Measurements from ENCODE around the gene DYRK1A. TPM values are rescaled to one million over a fixed set of nuclear protein-coding genes. Genes with fewer than 3 reads are reported as not detected.

DYRK1A gene
- total RNA-seq, 1 donor from 2014 or later = 34.4 TPM

DNA sequence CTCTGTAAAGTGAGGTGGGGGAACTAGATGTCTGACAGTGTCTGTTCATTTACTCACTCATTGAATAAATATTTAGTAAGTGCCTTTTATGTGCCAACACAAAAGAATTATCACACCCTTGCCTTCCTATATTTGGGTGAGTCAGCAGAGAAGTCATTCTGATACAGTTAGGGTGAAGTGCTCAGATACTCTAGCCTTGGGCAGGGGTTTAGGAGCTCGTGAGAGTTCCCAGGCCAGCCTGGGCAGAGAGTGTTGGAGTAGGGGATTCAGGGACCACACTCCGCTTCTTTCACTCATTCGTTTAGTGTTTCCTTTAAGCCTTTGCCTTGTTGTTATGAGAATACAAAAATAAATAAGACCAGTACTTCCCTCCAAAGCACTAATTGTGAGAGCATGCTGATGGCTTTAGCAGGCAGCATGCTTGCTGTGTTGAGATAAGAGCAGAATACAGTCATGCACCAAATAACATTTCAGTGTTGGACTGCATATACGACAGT lies 83.9 kb downstream of the DYRK1A start:
- intact Hi-C loops (cut with DNase I) = loop anchor here (5.0 kb wide), 1 partner anchor 78 kb away; no protein-coding TSS in a partner anchor
- Histone ChIP-seq H3K9me3 (no peaks in the 10 kb centered on the region), H3K4me3 (no peak overlapping the region), H3K27me3 (no peaks in the 10 kb centered on the region), H3K36me3 (no peaks in the 10 kb centered on the region), H3K27ac (no peak overlapping the region), H3K4me1 (peaks cover 10 to 54% of the 10 kb centered on the region in 2 donors)
- no peak for DNase-seq (ENCODE audit: low spot score in 2 of 2)
- TF ChIP-seq, protein P1, sequence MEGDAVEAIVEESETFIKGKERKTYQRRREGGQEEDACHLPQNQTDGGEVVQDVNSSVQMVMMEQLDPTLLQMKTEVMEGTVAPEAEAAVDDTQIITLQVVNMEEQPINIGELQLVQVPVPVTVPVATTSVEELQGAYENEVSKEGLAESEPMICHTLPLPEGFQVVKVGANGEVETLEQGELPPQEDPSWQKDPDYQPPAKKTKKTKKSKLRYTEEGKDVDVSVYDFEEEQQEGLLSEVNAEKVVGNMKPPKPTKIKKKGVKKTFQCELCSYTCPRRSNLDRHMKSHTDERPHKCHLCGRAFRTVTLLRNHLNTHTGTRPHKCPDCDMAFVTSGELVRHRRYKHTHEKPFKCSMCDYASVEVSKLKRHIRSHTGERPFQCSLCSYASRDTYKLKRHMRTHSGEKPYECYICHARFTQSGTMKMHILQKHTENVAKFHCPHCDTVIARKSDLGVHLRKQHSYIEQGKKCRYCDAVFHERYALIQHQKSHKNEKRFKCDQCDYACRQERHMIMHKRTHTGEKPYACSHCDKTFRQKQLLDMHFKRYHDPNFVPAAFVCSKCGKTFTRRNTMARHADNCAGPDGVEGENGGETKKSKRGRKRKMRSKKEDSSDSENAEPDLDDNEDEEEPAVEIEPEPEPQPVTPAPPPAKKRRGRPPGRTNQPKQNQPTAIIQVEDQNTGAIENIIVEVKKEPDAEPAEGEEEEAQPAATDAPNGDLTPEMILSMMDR (IDR thresholded peaks at IDR 0.05) = no peak

DNA sequence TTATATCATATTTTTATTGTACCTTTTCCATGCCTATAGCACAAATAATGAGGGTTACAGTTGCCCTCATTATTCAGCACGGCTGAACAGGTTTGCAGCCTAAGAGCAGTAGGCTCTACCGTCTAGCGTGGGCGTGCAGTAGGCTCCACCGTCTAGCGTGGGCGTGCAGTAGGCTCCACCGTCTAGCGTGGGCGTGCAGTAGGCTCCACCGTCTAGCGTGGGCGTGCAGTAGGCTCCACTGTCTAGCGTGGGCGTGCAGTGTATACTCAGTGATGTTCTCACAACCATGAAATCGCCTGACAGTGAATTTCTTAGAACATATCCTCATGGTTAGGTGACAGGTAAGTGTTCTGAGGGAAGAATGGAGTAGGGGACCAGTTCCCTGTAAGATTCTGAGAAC lies 84.9 kb downstream of the DYRK1A start:
- Histone ChIP-seq H3K4me1 (peaks cover 10 to 60% of the 10 kb centered on the region in 2 donors), H3K27ac (peak overlapping the region in 1 of 2 donors; percentile 70), H3K9me3 (no peaks in the 10 kb centered on the region), H3K36me3 (no peaks in the 10 kb centered on the region), H3K4me3 (no peak overlapping the region), H3K27me3 (no peaks in the 10 kb centered on the region)
- DNase-seq (ENCODE audit: low spot score in 2 of 2) = no peak
- intact Hi-C loops (cut with DNase I) = loop anchor here (5.0 kb wide), 1 partner anchor 79 kb away; no protein-coding TSS in a partner anchor
- TF ChIP-seq, protein P1 (IDR thresholded peaks at IDR 0.05) = no peak

DNA sequence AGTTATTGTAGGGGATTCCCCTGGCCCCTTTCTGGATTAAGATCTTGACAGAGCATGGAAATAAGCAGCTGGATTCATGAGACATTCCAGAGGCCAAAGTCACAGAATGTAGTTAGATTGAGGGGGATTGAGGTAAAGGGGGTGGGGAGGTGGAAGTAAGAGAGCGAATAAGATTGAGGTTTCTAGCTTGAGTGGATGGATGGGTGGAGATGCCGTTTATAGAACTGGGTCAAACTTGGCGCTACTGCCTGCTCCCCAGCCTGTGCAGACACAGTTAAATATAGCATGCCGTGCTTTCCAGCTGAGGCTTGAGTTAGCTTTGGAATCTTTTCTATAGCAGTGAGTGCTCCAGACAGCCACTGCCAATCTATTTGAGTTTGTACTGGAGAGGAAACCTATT lies 85.7 kb downstream of the DYRK1A start:
- Histone ChIP-seq H3K27me3 (no peaks in the 10 kb centered on the region), H3K4me1 (peaks cover 10 to 63% of the 10 kb centered on the region in 2 donors), H3K9me3 (no peaks in the 10 kb centered on the region), H3K27ac (peak overlapping the region; percentile 70 to 72), H3K4me3 (peak overlapping the region in 1 of 2 donors; percentile 10), H3K36me3 (no peaks in the 10 kb centered on the region)
- TF ChIP-seq, protein P1 (IDR thresholded peaks at IDR 0.05) = no peak
- intact Hi-C loops (cut with DNase I) = loop anchor here (5.0 kb wide), 1 partner anchor 80 kb away; no protein-coding TSS in a partner anchor
- DNase-seq (ENCODE audit: low spot score in 2 of 2) = peak in 1 of 2 donors; percentile 85

DNA sequence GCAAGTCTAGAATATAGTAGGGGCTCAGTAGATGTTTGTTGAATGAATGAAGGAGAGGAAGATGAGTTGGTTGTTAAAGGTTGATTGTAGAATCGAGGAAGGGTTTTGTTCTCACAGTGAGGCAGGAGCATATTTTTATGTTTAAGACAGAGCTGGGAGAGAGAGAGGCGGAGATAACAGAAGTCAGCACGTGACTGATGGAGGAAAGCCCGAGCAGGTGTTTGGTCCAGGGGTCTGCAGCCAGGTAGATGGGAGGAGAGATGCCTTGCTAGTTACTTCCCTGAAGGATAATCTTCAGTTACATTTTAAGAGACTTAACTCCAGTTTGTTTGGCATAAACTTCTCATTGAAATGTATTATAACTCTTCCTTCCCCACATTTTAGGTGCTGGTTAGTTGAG lies 86.8 kb downstream of the DYRK1A start:
- Histone ChIP-seq H3K27ac (peak overlapping the region; percentile 70 to 72), H3K36me3 (no peaks in the 10 kb centered on the region), H3K9me3 (no peaks in the 10 kb centered on the region), H3K4me3 (no peak overlapping the region), H3K4me1 (peaks cover 10 to 66% of the 10 kb centered on the region in 2 donors), H3K27me3 (no peaks in the 10 kb centered on the region)
- intact Hi-C loops (cut with DNase I) = loop anchor here (5.0 kb wide), 1 partner anchor 81 kb away; no protein-coding TSS in a partner anchor
- TF ChIP-seq, protein P1 (IDR thresholded peaks at IDR 0.05) = no peak
- no peak for DNase-seq (ENCODE audit: low spot score in 2 of 2)

DNA sequence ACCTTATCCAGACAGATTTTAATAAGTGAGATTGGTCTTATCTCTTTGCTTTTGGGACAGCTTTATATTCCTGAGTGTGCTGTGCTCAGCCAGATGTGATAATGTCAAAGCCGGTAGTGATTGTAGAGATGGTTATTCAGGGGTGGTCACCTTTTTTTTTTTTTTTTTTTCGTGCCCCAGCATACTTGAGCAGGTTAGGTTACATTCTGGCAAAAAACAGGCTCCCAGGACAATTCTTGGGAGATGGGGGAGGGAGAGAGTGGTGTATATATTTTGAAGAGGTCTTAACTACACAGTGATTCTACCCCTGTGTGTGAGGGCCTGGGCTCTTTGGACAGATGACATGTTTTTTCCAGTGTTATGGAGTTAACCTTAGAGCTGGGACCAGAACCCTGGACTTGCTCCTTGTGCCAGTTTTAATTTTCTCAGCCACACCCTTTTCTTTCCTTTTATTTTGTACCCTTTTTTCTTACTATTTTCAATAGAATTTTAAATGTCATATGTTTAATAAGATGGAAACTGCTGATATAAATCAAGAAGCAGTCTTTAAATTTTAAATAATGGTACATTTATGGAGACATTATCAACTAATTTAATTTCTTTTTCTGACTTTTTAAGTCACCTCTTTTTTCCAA lies 88.4 kb downstream of the DYRK1A start:
- intact Hi-C loops (cut with DNase I) = loop anchor here (5.0 kb wide), 2 partner anchors 83 to 183 kb away; no protein-coding TSS in a partner anchor
- Histone ChIP-seq H3K9me3 (no peaks in the 10 kb centered on the region), H3K36me3 (no peaks in the 10 kb centered on the region), H3K27me3 (no peaks in the 10 kb centered on the region), H3K4me3 (no peak overlapping the region), H3K27ac (peak overlapping the region; percentile 70 to 72), H3K4me1 (peaks cover 12 to 80% of the 10 kb centered on the region in 2 donors)
- TF ChIP-seq, protein P1 (IDR thresholded peaks at IDR 0.05) = no peak
- no peak for DNase-seq (ENCODE audit: low spot score in 2 of 2)

All from ascending aorta (tissue), 2 donors.